A549 treated with CORT108297 at 1 μM for 4 hours (cell line): ENCODE data around the gene TARS3. TPM values are rescaled to one million over a fixed set of nuclear protein-coding genes. Genes with fewer than 3 reads are reported as not detected.

Experiments
- total RNA-seq: library from RNA; stranded (reverse); fragments of 200-300 nt; extraction: Qiagen RNA extraction; gene quantifications from 5 replicates; pipeline ENCODE4 v1.2.3, GENCODE V29; 2022

The TARS3 gene
- 5.9 to 8.0 TPM (median 6.8 TPM) in 5 replicates for total RNA-seq

DNA sequence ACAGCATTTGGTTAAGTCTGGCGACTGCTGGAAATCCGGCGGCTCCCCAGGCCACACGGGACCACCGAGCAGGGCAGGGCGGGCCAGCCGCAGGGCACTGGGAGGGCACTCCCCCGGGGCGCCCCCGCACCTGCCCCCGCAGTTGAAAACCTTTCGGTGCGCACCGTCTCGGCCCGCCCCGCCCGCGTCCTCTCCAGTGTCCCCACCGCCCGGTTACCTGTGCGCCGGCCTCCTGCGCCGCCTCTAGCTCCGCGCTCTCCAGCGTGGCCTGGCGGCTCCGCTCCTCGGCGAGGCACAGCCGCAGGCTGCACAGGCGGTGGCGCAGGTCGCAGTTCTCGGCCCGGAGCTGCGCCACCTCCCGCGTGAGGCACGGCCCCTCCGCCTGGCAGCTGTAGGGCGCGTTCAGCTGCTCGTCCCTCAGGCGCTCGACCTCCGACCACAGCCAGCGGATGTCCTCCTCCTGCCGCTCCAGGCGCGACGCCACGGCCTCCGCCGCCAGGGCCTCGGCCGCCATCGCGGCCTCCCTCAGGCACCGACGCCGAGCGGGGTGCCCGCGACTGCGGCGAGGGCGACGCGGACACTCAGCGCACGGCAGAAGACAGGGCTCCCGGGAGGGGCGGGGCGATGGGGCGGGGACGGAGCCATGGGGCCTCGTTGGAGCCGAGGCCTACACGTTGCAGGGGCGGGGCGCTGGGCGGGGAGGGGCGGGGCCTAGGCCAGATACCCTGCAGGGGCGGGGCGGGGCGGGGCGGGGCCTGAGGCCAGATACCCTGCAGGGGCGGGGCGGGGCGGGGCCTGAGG, at the start of gene TARS3:
Gene TARS3, minus strand, starts transcription at position 600 of the 801 bp plus-strand sequence. Its CDS starts 86 bp downstream, at position 514.

DNA sequence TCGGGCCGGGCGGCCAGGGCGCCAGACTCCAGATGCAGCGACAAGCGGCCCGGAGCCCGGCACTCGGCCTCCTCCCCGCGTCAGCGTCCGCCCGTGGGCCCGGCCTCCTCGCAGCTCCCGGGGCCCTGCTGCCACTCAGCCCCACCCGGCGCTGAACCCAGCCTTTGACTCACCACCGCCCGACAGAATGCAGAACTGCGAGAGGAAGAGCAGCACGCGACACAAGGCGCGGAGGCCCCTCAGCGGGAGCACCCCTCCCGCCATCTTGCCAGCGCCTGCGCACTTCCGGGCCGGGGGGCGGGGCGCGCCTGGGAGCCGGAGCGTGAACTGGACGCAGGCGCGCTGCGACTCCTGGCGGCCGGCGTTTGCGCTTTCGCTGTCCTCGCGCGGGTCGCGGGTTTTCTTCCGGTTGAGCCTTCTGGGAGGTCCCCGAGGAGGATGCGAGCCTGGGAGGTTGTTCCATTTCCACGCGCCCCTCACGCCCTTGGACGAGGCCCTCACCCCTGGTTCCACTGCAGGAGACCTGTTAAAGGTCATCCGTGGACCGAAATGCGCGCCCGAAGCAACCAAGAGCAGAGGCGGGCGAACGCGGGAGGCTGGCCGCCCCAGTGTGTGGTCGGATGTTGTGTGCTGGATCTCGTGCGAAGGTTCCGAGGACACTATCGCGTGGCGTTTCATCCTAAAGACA, 72.0 kb downstream of the TARS3 start, which contains the start of gene TM2D3:
Gene TM2D3, minus strand, starts transcription at position 284 of the 688 bp plus-strand sequence. Its CDS starts 20 bp downstream, at position 264.

Other genes starting within 250 kb of the TARS3 start
- 9.7 to 12.7 TPM (median 10.1 TPM) in 5 replicates for gene PCSK6, start 234.8 kb downstream of the TARS3 start, total RNA-seq
- gene TM2D3, start 72.1 kb downstream of the TARS3 start, total RNA-seq: 28.4 to 33.0 TPM (median 30.6 TPM) in 5 replicates
- gene OR4F6, start 79.0 kb upstream of the TARS3 start, total RNA-seq: not detected in 5 replicates
- gene OR4F15, start 87.7 kb upstream of the TARS3 start, total RNA-seq: not detected in 5 replicates